GM12872 (cell line): ENCODE results near the gene FAM221B.

ENCODE experiments used
- TF ChIP-seq, protein P1 (sequence below): IDR thresholded peaks from 3 replicates; pipeline ENCODE4 v1.5.1; 2011; ENCODE audit warnings: low read depth, mild to moderate bottlenecking, low read length, moderate library complexity; ENCODE audit not compliant: insufficient read depth

FAM221B gene

DNA sequence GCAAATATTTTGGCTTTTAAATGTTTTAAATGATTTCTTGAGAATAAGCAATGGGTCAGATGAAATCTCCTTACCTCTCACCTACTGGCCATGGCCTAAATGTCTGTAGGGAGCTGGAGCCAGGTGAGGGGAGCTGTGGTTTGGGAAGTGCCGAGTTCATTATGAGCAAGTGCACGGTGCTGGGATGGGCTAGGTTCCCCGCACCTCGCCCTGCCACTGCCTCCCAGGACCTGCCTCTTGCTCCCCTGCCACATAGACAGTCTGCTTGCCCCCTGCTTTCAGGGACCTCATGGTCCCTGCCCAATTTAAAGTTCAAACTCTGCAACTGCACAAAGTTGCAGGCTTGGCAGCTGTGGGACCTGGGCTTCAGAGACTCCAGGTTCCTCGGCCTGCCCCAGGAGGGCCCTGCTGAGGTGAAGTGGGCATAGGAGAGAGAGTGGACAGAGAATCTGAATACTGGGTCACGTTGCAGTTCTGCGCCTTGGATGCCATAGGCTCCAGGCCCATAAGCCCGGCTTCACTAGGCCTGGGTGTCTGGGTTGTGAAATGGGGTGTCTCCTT is 36.2 kb upstream of the FAM221B start:
- TF ChIP-seq, protein P1, sequence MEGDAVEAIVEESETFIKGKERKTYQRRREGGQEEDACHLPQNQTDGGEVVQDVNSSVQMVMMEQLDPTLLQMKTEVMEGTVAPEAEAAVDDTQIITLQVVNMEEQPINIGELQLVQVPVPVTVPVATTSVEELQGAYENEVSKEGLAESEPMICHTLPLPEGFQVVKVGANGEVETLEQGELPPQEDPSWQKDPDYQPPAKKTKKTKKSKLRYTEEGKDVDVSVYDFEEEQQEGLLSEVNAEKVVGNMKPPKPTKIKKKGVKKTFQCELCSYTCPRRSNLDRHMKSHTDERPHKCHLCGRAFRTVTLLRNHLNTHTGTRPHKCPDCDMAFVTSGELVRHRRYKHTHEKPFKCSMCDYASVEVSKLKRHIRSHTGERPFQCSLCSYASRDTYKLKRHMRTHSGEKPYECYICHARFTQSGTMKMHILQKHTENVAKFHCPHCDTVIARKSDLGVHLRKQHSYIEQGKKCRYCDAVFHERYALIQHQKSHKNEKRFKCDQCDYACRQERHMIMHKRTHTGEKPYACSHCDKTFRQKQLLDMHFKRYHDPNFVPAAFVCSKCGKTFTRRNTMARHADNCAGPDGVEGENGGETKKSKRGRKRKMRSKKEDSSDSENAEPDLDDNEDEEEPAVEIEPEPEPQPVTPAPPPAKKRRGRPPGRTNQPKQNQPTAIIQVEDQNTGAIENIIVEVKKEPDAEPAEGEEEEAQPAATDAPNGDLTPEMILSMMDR: no peak

DNA sequence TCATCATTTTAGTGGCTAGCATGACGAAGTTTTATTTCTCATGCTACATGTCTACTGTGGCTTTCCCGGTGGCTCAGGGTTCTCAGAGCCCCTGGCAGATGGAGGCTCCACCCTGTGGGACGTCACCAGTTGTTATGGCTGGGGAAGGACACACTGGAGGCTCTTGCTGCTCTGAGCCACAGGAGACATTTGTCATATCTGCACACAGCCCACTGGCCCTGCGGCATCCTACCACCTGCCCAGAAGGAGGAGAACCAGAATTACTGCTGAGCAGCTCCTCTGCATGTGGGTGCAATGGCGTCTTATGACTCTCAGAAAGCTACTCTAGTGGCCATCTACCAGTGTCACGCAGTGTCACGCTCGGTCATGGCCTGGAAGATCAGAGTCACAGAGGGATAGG is 35.1 kb upstream of the FAM221B start:
- TF ChIP-seq, protein P1: no peak

DNA sequence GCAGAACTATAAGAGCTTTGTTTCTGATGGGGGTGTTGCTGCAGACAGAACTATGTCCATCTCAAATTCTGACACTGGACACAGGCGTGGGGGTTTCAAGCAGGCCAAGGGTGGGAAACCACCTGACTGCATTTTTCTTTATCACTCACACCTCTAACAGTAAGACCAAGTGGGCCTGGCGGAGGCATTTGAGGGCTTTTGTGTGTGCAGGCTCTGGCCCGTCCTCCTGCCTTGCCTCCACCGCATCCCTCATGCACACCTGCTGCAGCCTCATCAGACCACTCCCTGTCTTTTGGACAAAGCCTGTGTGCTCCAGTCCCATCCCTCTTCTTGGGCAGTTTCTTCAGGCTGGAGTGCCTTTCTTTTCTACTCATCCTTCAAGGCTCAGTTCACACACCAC is 33.8 kb upstream of the FAM221B start:
- TF ChIP-seq, protein P1: no peak

DNA sequence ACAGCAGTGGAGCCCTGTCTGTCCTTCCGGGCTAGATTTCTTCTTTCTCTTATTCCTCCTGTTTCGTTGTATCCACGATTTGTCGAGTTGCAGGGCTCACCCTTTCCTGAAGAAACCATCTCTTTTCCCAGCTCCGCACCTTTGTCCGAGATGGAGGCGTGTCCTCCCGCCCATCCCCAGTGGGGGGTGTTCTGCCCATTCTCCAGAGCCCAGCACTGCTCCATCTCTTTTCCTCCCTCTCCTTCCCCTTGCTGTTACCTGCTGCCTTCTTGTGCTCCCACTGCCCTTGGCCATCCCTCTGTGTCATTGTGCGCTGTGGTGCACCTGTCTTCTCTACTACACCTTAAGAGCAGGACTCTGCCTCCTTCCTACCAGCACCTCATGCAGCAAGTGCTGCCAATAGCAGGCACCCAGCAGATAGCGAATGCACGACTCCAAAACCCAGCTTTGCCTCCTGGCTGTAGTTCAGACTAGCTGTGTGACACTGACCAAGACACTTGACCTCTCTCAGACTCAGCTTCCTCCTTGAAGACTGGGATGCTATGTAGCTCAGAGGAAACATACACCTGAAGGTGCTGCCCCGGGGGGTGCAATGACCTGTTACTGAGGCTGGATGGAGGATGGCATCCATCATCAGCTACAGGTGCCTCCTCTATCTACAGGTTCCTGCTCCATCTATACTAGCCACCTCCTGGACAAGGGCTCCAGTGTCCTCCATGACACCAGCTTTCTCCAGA is 32.8 kb upstream of the FAM221B start:
- TF ChIP-seq, protein P1: no peak

DNA sequence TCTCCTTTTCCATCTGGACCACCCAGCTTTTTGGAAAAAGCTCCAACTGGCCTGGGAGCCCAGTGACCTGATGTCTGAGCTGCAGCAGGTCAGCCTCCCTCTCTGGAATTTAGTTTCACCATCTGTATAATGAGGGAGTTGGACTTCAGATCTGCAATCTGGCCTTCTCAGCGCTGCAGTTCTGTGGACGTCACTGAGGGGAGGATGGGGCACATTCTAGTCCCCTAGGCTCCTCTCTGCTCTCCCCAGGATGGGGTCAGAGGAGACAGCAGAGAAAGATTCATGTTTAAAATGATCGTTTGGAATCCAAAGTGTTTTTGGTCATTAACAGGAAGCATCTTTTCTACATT is 31.4 kb upstream of the FAM221B start:
- TF ChIP-seq, protein P1: no peak

DNA sequence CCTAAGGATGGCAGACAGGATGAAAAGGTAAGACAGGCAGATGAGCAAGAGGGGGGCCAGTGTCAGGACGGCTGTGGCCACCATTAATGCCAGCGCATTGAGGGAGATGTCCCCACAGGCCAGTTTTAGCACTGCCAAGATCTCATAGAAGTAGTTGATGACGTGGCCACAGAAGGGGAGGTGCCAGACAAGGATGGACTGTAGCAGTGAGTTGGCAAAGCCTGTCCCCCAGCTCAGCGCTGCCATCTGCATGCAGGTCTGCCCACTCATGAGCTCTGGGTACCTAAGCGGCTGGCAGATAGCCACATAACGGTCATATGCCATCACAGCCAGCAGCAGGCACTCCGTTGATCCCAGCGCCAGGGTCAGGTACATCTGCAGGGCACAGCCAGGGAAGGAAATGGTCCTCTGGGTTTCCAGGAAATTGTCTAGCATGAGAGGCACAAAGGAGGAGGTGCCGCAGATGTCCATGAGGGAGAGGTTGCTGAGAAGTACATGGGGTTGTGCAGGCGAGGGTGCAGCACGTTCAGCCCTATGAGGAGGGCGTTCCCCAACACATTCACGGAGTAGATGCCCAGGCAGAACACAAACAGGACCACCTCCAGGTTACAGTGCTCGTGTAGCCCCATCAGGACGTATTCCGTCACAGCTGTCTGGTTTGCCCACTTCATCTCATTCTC is 30.9 kb upstream of the FAM221B start:
- TF ChIP-seq, protein P1: peak; percentile 33; the same call in 2 of the 3 replicates

DNA sequence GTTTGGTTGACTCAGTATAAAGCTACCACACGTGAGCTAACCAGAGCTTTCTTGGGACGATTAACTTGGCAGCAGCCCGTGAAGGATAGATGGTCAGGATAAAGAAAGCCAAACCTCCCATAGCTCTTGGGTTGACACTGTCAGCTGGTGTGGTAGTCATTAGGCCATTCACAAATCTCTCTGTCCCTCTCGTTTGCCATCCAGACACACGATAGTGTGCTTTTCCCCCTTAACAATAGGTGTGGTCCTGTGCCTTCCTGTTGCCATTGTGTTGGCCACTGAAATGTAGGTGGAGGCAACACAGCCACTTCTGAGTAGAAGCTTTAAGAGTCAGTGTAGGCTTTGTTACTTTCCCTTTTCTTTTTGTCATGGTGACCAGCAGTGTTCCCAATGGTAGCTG is 29.9 kb upstream of the FAM221B start:
- TF ChIP-seq, protein P1: no peak
